ENCODE measurements around the gene DNMT3A. TPM values are rescaled to one million over a fixed set of nuclear protein-coding genes. Genes with fewer than 3 reads are reported as not detected.

The DNMT3A gene
- polyA plus RNA-seq, 2 donors = 5.0 to 7.3 TPM

DNA sequence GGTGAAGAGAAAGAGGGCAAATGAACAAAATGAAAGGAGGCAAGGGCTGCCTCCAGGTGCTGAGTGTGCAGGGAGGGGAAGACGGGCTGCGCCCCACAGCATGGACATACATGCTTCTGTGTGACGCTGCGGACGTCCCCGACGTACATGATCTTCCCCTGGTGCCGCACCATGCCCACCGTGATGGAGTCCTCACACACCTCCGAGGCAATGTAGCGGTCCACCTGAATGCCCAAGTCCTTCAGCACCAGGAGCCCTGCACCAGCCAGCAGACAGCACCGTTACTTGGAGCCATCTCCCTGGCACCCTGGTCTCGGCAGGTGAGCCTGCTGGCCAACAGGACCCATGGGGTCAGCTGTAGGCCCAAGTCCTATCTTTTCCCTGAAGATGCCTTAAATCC, 100.3 kb downstream of the DNMT3A start:
- Histone ChIP-seq H3K4me1 (ENCODE audit: control insufficient read depth in 2 of 2, insufficient read depth in 2 of 2, low read length in 1 of 2) (no peaks in the 10 kb centered on the region), H3K4me3 (ENCODE audit: low read depth in 1 of 2, low read length in 2 of 2) (no peak overlapping the region), H3K9me3 (ENCODE audit: control insufficient read depth in 2 of 2, insufficient read depth in 1 of 2, low read depth in 1 of 2, low read length in 1 of 2) (no peaks in the 10 kb centered on the region), H3K27me3 (ENCODE audit: control insufficient read depth in 1 of 2, insufficient read depth in 2 of 2, low read length in 2 of 2) (no peaks in the 10 kb centered on the region), H3K27ac (ENCODE audit: low read depth in 2 of 2, low read length in 1 of 2) (no peak overlapping the region), H3K36me3 (ENCODE audit: control insufficient read depth in 2 of 2, insufficient read depth in 2 of 2, low read length in 1 of 2) (peaks cover 10 to 63% of the 10 kb centered on the region in 2 donors)
- 97 to 98% methylated on average over 13 of the region's 13 CpGs for WGBS, 2 donors

DNA sequence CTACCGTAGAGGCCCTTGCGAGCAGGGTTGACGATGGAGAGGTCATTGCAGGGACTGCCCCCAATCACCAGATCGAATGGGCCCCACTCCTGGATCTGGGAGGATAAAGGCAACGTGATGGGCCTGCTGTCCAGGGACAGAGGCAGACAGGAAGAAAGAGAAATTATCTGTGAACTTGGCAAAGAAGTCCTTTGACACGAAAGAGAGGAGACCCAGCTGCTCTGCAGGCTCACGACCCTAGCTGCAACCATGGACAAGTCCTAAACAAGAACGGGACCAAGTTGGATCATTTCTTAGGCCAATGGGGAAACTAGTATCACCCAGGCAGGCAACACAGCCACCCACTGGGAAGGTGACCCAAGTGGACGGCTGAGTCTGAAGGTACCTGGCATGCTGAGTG, 101.1 kb downstream of the DNMT3A start:
- 70 to 78% methylated on average over 9 of the region's 9 CpGs for WGBS, 2 donors
- no peak overlapping the region for H3K4me3 ChIP-seq (ENCODE audit: low read depth in 1 of 2, low read length in 2 of 2)
- H3K27ac ChIP-seq (ENCODE audit: low read depth in 2 of 2, low read length in 1 of 2) = no peak overlapping the region
- H3K9me3 ChIP-seq (ENCODE audit: control insufficient read depth in 2 of 2, insufficient read depth in 1 of 2, low read depth in 1 of 2, low read length in 1 of 2) = no peaks in the 10 kb centered on the region
- H3K4me1 ChIP-seq (ENCODE audit: control insufficient read depth in 2 of 2, insufficient read depth in 2 of 2, low read length in 1 of 2) = no peaks in the 10 kb centered on the region
- no peaks in the 10 kb centered on the region for H3K27me3 ChIP-seq (ENCODE audit: control insufficient read depth in 1 of 2, insufficient read depth in 2 of 2, low read length in 2 of 2)
- peaks cover 7 to 58% of the 10 kb centered on the region in 2 donors for H3K36me3 ChIP-seq (ENCODE audit: control insufficient read depth in 2 of 2, insufficient read depth in 2 of 2, low read length in 1 of 2)

DNA sequence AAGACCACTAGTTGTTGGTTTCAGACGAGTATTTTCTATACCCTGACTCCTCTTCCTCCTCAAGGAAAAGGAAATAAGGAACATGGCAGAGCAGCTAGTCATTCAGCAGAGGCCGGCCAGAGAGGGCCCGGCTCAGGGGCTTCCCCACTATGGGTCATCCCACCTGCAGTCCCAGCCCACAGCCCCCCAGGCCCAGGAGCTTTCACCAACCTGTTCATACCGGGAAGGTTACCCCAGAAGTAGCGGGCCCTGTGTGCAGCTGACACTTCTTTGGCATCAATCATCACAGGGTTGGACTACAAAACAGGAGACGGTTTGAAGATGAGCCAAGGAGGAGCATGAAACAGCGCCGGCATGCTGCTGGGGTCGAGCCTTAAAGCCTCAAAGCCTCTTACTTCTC, 102.8 kb downstream of the DNMT3A start:
- no peaks in the 10 kb centered on the region for H3K27me3 ChIP-seq (ENCODE audit: control insufficient read depth in 1 of 2, insufficient read depth in 2 of 2, low read length in 2 of 2)
- H3K36me3 ChIP-seq (ENCODE audit: control insufficient read depth in 2 of 2, insufficient read depth in 2 of 2, low read length in 1 of 2) = peaks cover 2 to 46% of the 10 kb centered on the region in 2 donors
- no peak overlapping the region for H3K4me3 ChIP-seq (ENCODE audit: low read depth in 1 of 2, low read length in 2 of 2)
- H3K27ac ChIP-seq (ENCODE audit: low read depth in 2 of 2, low read length in 1 of 2) = no peak overlapping the region
- H3K9me3 ChIP-seq (ENCODE audit: control insufficient read depth in 2 of 2, insufficient read depth in 1 of 2, low read depth in 1 of 2, low read length in 1 of 2) = no peaks in the 10 kb centered on the region
- no peaks in the 10 kb centered on the region for H3K4me1 ChIP-seq (ENCODE audit: control insufficient read depth in 2 of 2, insufficient read depth in 2 of 2, low read length in 1 of 2)
- 79 to 92% methylated on average over 9 of the region's 9 CpGs for WGBS, 2 donors

DNA sequence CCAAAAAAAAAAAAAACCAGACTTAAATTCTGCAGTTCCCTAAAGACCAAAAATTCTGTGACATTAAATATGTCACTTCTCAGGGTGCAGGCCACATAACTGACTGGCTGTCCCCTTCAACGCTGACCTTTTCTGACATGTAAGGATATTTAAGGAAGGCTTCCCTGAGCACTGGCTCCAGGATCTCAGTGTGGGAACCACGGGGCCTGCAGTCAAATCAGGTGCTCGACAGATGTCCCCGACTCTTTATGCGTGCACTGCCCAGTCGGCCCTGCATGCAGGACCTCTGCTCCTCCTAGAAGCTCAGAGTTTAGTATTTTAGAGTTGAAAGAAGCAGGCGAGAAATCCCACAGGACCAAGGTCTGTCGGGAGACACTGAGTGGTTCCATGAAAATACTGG, 104.0 kb downstream of the DNMT3A start:
- H3K4me3 ChIP-seq (ENCODE audit: low read depth in 1 of 2, low read length in 2 of 2) = no peak overlapping the region
- no peak overlapping the region for H3K27ac ChIP-seq (ENCODE audit: low read depth in 2 of 2, low read length in 1 of 2)
- peaks cover 2 to 48% of the 10 kb centered on the region in 2 donors for H3K36me3 ChIP-seq (ENCODE audit: control insufficient read depth in 2 of 2, insufficient read depth in 2 of 2, low read length in 1 of 2)
- no peaks in the 10 kb centered on the region for H3K4me1 ChIP-seq (ENCODE audit: control insufficient read depth in 2 of 2, insufficient read depth in 2 of 2, low read length in 1 of 2)
- 89 to 90% methylated on average over 8 of the region's 8 CpGs for WGBS, 2 donors
- H3K9me3 ChIP-seq (ENCODE audit: control insufficient read depth in 2 of 2, insufficient read depth in 1 of 2, low read depth in 1 of 2, low read length in 1 of 2) = no peaks in the 10 kb centered on the region
- no peaks in the 10 kb centered on the region for H3K27me3 ChIP-seq (ENCODE audit: control insufficient read depth in 1 of 2, insufficient read depth in 2 of 2, low read length in 2 of 2)

DNA sequence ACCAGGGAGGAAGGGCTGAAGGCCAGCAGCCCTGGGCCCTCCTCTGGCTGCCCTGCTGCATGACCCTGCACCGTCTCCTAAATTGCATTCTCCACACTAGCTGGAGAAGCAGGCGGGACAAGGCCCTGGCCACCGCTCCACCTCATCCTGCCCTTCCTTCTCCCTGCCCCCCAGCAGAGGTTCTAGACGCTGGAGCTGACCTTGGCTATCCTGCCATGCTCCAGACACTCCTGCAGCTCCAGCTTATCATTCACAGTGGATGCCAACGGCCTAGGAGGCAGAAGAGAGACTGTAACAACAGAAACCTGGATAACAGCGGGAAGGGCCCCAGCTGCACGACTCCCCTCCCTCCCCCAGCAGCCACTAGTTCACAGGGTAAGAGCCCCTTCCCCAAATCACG, 105.0 kb downstream of the DNMT3A start:
- 78 to 92% methylated on average over 8 of the region's 8 CpGs for WGBS, 2 donors
- Histone ChIP-seq H3K27ac (ENCODE audit: low read depth in 2 of 2, low read length in 1 of 2) (no peak overlapping the region), H3K36me3 (ENCODE audit: control insufficient read depth in 2 of 2, insufficient read depth in 2 of 2, low read length in 1 of 2) (peaks cover 2 to 50% of the 10 kb centered on the region in 2 donors), H3K9me3 (ENCODE audit: control insufficient read depth in 2 of 2, insufficient read depth in 1 of 2, low read depth in 1 of 2, low read length in 1 of 2) (no peaks in the 10 kb centered on the region), H3K4me1 (ENCODE audit: control insufficient read depth in 2 of 2, insufficient read depth in 2 of 2, low read length in 1 of 2) (no peaks in the 10 kb centered on the region), H3K4me3 (ENCODE audit: low read depth in 1 of 2, low read length in 2 of 2) (no peak overlapping the region), H3K27me3 (ENCODE audit: control insufficient read depth in 1 of 2, insufficient read depth in 2 of 2, low read length in 2 of 2) (no peaks in the 10 kb centered on the region)

DNA sequence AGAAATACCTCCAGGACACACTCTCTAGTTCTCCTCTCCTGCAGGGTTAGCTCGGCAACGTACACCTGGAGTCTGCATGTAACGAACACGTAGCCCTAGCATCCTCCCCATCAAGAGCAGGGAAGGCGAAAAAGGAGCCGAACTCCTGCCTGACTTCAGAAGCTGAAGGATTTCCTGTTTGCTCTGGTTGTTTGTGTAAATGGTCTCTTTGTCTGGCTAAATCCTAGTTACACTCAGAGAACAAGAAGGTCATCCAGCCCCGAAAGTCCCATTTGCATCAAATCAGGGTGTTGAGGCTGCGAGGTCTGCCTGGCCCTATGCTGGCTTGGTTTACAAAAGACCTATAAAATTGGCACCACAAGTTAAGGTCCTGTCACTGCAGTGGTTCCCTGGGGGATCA, 107.0 kb downstream of the DNMT3A start:
- 90 to 92% methylated on average over 8 of the region's 8 CpGs for WGBS, 2 donors
- Histone ChIP-seq H3K36me3 (ENCODE audit: control insufficient read depth in 2 of 2, insufficient read depth in 2 of 2, low read length in 1 of 2) (peaks cover 2 to 34% of the 10 kb centered on the region in 2 donors), H3K9me3 (ENCODE audit: control insufficient read depth in 2 of 2, insufficient read depth in 1 of 2, low read depth in 1 of 2, low read length in 1 of 2) (no peaks in the 10 kb centered on the region), H3K4me3 (ENCODE audit: low read depth in 1 of 2, low read length in 2 of 2) (no peak overlapping the region), H3K27me3 (ENCODE audit: control insufficient read depth in 1 of 2, insufficient read depth in 2 of 2, low read length in 2 of 2) (no peaks in the 10 kb centered on the region), H3K4me1 (ENCODE audit: control insufficient read depth in 2 of 2, insufficient read depth in 2 of 2, low read length in 1 of 2) (peaks cover 0 to 3% of the 10 kb centered on the region in 2 donors), H3K27ac (ENCODE audit: low read depth in 2 of 2, low read length in 1 of 2) (no peak overlapping the region)

DNA sequence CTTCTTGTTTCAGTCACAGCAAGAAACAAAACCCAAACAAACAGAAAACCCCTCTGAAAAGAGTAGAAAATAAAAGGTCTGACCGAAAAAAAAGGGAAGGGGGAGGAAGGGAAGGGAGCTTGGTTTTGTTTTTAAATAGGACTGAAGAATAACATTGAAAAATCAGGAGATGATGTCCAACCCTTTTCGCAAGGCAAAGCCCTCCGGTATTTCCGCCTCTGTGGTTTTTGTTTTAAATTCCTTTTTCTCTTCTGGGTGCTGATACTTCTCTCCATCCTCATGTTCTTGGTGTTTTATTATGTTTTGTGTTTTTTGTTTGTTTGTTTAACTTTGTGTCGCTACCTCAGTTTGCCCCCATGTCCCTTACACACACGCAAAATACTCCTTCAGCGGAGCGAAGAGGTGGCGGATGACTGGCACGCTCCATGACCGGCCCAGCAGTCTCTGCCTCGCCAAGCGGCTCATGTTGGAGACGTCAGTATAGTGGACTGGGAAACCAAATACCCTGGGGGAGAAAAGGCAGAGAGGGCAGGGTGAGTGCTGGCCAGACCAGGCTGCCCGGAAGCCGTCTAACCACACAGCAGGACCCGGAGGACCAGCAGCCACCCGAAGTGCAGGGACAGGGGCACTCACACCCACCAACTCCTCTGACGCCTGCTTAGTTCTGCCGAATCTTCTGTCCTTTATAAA, 107.7 kb downstream of the DNMT3A start:
- Histone ChIP-seq H3K27ac (ENCODE audit: low read depth in 2 of 2, low read length in 1 of 2) (no peak overlapping the region), H3K9me3 (ENCODE audit: control insufficient read depth in 2 of 2, insufficient read depth in 1 of 2, low read depth in 1 of 2, low read length in 1 of 2) (no peaks in the 10 kb centered on the region), H3K4me1 (ENCODE audit: control insufficient read depth in 2 of 2, insufficient read depth in 2 of 2, low read length in 1 of 2) (peaks cover 0 to 3% of the 10 kb centered on the region in 2 donors), H3K27me3 (ENCODE audit: control insufficient read depth in 1 of 2, insufficient read depth in 2 of 2, low read length in 2 of 2) (no peaks in the 10 kb centered on the region), H3K4me3 (ENCODE audit: low read depth in 1 of 2, low read length in 2 of 2) (no peak overlapping the region), H3K36me3 (ENCODE audit: control insufficient read depth in 2 of 2, insufficient read depth in 2 of 2, low read length in 1 of 2) (peaks cover 2 to 28% of the 10 kb centered on the region in 2 donors)
- WGBS, 2 donors = 84 to 89% methylated on average over 20 of the region's 20 CpGs

DNA sequence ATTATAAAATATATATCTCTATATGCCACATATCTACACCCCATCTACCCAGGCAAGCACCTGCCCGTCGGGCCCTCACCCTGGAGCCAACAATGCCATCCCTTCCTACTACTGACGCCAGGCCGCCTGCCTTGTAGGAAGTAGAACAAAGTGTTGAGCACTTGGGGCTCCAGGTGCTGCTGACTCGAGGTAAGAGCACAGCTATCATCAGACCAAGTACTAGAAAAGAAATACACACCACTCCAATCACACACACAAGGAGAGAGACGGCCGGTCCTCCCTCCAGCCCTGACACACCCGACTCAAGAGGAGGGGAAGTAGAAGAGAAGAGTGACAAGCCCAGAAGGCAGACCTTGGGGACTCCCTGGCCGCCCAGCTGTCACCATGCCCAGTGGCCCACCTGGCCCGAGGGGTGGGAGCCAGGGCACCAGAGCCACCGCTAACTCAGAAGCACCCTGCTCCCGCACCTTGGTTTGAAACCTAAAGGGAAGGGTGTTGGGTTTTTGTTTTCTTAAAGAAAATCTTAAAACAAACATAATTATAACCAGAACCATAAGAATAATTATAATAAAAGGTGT, 109.4 kb downstream of the DNMT3A start:
- Histone ChIP-seq H3K9me3 (ENCODE audit: control insufficient read depth in 2 of 2, insufficient read depth in 1 of 2, low read depth in 1 of 2, low read length in 1 of 2) (no peaks in the 10 kb centered on the region), H3K27ac (ENCODE audit: low read depth in 2 of 2, low read length in 1 of 2) (no peak overlapping the region), H3K4me1 (ENCODE audit: control insufficient read depth in 2 of 2, insufficient read depth in 2 of 2, low read length in 1 of 2) (peaks cover 0 to 5% of the 10 kb centered on the region in 2 donors), H3K36me3 (ENCODE audit: control insufficient read depth in 2 of 2, insufficient read depth in 2 of 2, low read length in 1 of 2) (peaks cover 0 to 21% of the 10 kb centered on the region in 2 donors), H3K27me3 (ENCODE audit: control insufficient read depth in 1 of 2, insufficient read depth in 2 of 2, low read length in 2 of 2) (no peaks in the 10 kb centered on the region), H3K4me3 (ENCODE audit: low read depth in 1 of 2, low read length in 2 of 2) (no peak overlapping the region)
- WGBS, 2 donors = 78 to 81% methylated on average over 12 of the region's 12 CpGs

DNA sequence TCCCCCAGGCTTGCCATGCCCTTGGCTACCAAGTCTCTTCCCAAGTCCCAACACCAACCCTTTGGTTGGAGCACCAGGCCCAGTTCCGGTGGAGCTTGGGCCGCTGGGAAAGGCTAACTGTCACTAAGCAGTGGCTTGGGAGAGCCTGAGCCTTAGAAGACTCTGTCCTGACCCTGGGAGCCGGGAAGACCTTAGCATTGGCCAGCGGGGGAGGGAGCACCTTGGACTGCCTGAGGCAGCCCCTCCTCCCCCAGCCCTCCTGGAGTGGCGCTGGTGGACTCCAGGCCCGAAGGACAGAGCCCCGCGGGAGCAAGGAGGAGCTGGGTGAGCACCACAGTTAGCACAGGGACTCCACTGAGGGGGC, 110.8 kb downstream of the DNMT3A start:
- H3K27ac ChIP-seq (ENCODE audit: low read depth in 2 of 2, low read length in 1 of 2) = no peak overlapping the region
- no peak overlapping the region for H3K4me3 ChIP-seq (ENCODE audit: low read depth in 1 of 2, low read length in 2 of 2)
- peaks cover 0 to 5% of the 10 kb centered on the region in 2 donors for H3K4me1 ChIP-seq (ENCODE audit: control insufficient read depth in 2 of 2, insufficient read depth in 2 of 2, low read length in 1 of 2)
- no peaks in the 10 kb centered on the region for H3K27me3 ChIP-seq (ENCODE audit: control insufficient read depth in 1 of 2, insufficient read depth in 2 of 2, low read length in 2 of 2)
- WGBS, 2 donors = 80 to 81% methylated on average over 8 of the region's 8 CpGs
- peaks cover 0 to 16% of the 10 kb centered on the region in 2 donors for H3K36me3 ChIP-seq (ENCODE audit: control insufficient read depth in 2 of 2, insufficient read depth in 2 of 2, low read length in 1 of 2)
- H3K9me3 ChIP-seq (ENCODE audit: control insufficient read depth in 2 of 2, insufficient read depth in 1 of 2, low read depth in 1 of 2, low read length in 1 of 2) = no peaks in the 10 kb centered on the region
